Measurements from ENCODE around the gene EXOC8.

EXOC8 gene

GRCh38 chr1:231381729-231382128, 44.1 kb upstream of the EXOC8 start:
- DNase-seq (ENCODE audit: extremely low read depth, low read depth): no peak
- H3K4me3 ChIP-seq (replicated peaks; ENCODE audit: low read depth, low read length): no peak overlapping the region
- TF ChIP-seq, protein P1, sequence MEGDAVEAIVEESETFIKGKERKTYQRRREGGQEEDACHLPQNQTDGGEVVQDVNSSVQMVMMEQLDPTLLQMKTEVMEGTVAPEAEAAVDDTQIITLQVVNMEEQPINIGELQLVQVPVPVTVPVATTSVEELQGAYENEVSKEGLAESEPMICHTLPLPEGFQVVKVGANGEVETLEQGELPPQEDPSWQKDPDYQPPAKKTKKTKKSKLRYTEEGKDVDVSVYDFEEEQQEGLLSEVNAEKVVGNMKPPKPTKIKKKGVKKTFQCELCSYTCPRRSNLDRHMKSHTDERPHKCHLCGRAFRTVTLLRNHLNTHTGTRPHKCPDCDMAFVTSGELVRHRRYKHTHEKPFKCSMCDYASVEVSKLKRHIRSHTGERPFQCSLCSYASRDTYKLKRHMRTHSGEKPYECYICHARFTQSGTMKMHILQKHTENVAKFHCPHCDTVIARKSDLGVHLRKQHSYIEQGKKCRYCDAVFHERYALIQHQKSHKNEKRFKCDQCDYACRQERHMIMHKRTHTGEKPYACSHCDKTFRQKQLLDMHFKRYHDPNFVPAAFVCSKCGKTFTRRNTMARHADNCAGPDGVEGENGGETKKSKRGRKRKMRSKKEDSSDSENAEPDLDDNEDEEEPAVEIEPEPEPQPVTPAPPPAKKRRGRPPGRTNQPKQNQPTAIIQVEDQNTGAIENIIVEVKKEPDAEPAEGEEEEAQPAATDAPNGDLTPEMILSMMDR (IDR thresholded peaks at IDR 0.05; ENCODE audit: low read depth, low read length, missing control alignments): no peak

DNA sequence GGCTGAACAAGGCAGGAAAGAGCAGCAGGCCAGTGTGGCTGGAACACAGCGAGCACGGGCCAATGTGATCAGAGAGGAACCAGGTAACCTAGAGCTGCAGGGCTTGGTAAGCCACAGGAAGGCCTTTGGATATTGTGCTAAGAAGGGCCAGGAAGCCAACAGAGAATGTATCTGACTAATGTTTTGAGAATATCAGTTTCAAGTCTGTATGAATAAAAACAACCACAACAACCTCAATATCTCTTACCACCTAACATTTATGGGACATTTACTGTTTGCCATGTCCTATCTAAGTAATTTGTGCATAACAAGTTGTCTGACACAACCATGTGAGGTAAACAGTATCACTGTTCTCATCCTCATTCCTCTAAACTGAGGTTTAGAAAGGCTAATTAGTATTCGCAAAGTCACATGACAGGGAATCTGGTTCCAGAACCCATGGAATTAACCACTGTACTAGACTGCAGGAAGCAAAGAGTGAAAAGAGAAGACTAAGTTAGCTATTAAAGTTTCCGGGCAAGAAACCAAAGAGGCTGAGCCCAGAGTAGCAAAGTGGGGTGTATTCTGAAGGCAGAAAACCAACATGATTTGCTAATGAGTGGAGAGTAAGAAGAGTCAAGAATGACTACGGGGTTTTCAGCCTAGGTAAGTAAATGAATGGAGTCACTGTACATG, 39.4 kb upstream of the EXOC8 start:
- TF ChIP-seq, protein P1 (IDR thresholded peaks at IDR 0.05; ENCODE audit: low read depth, low read length, missing control alignments): no peak
- DNase-seq (ENCODE audit: extremely low read depth, low read depth): no peak
- no peak overlapping the region for H3K4me3 ChIP-seq (replicated peaks; ENCODE audit: low read depth, low read length)

DNA sequence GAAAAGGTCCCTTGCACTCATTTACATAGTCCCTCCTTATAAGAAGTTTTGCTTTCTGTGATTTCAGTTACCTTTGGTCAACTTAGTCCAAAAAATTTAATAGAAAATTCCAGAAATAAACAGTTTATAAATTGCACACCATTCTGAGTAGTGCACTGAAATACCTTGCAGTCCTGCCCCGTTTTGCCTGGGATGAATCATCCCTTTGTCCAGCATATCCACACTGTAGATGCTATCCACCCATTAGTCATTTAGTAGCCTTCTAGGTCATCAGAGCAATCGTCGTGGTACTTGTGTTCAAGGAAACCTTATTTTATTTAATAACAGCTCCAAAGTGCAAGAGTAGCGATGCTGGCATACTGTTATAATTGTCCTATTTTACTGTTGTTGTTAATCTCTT, 38.4 kb upstream of the EXOC8 start:
- no peak for DNase-seq (ENCODE audit: extremely low read depth, low read depth)
- H3K4me3 ChIP-seq (replicated peaks; ENCODE audit: low read depth, low read length): no peak overlapping the region
- TF ChIP-seq, protein P1 (IDR thresholded peaks at IDR 0.05; ENCODE audit: low read depth, low read length, missing control alignments): no peak

DNA sequence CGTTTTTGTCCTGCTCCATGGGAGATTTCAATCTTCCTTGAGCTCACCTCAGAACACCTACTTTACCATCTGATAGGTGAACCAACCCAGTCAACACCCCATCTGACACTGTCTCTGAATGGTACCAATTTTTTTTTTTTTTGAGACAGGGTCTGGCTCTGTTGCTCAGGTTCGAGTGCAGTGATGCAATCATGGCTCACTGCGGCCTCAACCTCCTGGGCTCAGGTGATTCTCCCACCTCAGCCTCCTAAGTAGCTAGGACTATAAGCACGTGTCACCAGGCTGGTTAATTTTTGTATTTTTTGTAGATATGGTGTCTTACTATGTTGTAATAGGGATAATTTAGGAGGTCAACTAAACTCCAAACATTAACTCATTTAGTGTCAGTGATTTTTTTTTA, 36.7 kb upstream of the EXOC8 start:
- no peak for DNase-seq (ENCODE audit: extremely low read depth, low read depth)
- TF ChIP-seq, protein P1 (IDR thresholded peaks at IDR 0.05; ENCODE audit: low read depth, low read length, missing control alignments): no peak
- H3K4me3 ChIP-seq (replicated peaks; ENCODE audit: low read depth, low read length): no peak overlapping the region

- no peak for DNase-seq (ENCODE audit: extremely low read depth, low read depth)
- no peak overlapping the region for H3K4me3 ChIP-seq (replicated peaks; ENCODE audit: low read depth, low read length)
- TF ChIP-seq, protein P1 (IDR thresholded peaks at IDR 0.05; ENCODE audit: low read depth, low read length, missing control alignments): no peak
Observed at GRCh38 chr1:231372501-231372900, 34.8 kb upstream of the EXOC8 start.

GRCh38 chr1:231369282-231369681, 31.6 kb upstream of the EXOC8 start:
- DNase-seq (ENCODE audit: extremely low read depth, low read depth): no peak
- TF ChIP-seq, protein P1 (IDR thresholded peaks at IDR 0.05; ENCODE audit: low read depth, low read length, missing control alignments): no peak
- H3K4me3 ChIP-seq (replicated peaks; ENCODE audit: low read depth, low read length): no peak overlapping the region

DNA sequence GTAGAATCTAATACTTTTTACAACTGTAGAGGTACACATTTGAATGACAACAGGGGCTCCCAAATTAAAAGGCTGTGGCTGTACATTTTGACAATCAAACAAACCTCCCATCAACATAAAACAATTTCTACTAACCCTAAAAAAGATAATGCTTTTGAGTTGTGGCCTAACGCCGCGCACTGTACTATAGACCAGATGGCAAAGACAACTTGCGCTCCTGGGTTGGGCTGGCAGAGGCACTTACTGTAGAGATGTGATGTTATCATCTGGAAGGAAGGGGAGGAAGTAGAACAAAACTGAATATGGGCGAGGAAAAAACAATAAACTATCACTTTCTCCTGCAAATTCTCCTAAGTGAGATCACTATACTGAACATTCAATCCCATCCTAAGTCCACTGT, 26.5 kb upstream of the EXOC8 start:
- TF ChIP-seq, protein P1 (IDR thresholded peaks at IDR 0.05; ENCODE audit: low read depth, low read length, missing control alignments): no peak
- H3K4me3 ChIP-seq (replicated peaks; ENCODE audit: low read depth, low read length): no peak overlapping the region
- no peak for DNase-seq (ENCODE audit: extremely low read depth, low read depth)

Data from HFF-Myc (cell line).